Hepatocyte (in vitro differentiated cells): Measurements from ENCODE around the gene VAPB. TPM values are rescaled to one million over a fixed set of nuclear protein-coding genes. Genes with fewer than 3 reads are reported as not detected.

Source experiments
- DNase-seq: peaks from one replicate; pipeline ENCODE4 v3.0.0-alpha.2; 2016; ENCODE audit warnings: low spot score
- H2AFZ ChIP-seq: fragments of 200-600 bp; sonication (generic); 2 replicates; pipeline ENCODE4 v1.6.0; 2016; ENCODE audit warnings: antibody characterized with exemption, mild to moderate bottlenecking
- H3K27ac ChIP-seq: fragments of 200-600 bp; sonication (generic); 2 replicates; pipeline ENCODE4 v1.5.1; 2016; ENCODE audit warnings: mild to moderate bottlenecking
- H3K27me3 ChIP-seq: fragments of 200-600 bp; sonication (generic); 2 replicates; pipeline ENCODE4 v1.6.1; 2016
- H3K36me3 ChIP-seq: fragments of 200-600 bp; sonication (generic); replicated peaks from 2 replicates; pipeline ENCODE4 v1.5.1; 2016; ENCODE audit warnings: low read depth; ENCODE audit not compliant: insufficient read depth
- H3K4me1 ChIP-seq: fragments of 200-600 bp; sonication (generic); 2 replicates; pipeline ENCODE4 v1.5.1; 2016; ENCODE audit warnings: mild to moderate bottlenecking, moderate library complexity; ENCODE audit not compliant: insufficient read depth
- H3K4me2 ChIP-seq: fragments of 200-600 bp; sonication (generic); 2 replicates; pipeline ENCODE4 v1.6.0; 2016
- H3K4me3 ChIP-seq: fragments of 200-600 bp; sonication (generic); 2 replicates; pipeline ENCODE4 v1.5.1; 2016; ENCODE audit warnings: mild to moderate bottlenecking
- H3K79me2 ChIP-seq: fragments of 200-600 bp; sonication (generic); 2 replicates; pipeline ENCODE4 v1.6.0; 2017; ENCODE audit warnings: mild to moderate bottlenecking
- H3K9me2 ChIP-seq: fragments of 200-600 bp; sonication (generic); replicated peaks from 2 replicates; pipeline ENCODE4 v1.6.0; 2017; ENCODE audit warnings: mild to moderate bottlenecking; ENCODE audit not compliant: insufficient read depth
- H3K9me3 ChIP-seq: fragments of 200-600 bp; sonication (generic); 2 replicates; pipeline ENCODE4 v1.5.1; 2016; ENCODE audit warnings: low read depth, mild to moderate bottlenecking
- H4K20me1 ChIP-seq: fragments of 200-600 bp; sonication (generic); 2 replicates; pipeline ENCODE4 v1.6.0; 2016; ENCODE audit warnings: mild to moderate bottlenecking; ENCODE audit not compliant: insufficient read depth, poor library complexity, severe bottlenecking
- EZH2 ChIP-seq: fragments of 200-600 bp; sonication (generic); IDR thresholded peaks from 2 replicates; pipeline ENCODE4 v1.6.1; 2016; ENCODE audit warnings: antibody characterized with exemption, mild to moderate bottlenecking, borderline replicate concordance
- EZH2phosphoT487 ChIP-seq: fragments of 200-600 bp; sonication (generic); IDR thresholded peaks from one replicate; pipeline ENCODE4 v1.6.1; 2018; ENCODE audit warnings: antibody characterized with exemption, mild to moderate bottlenecking, low read depth, moderate library complexity; ENCODE audit not compliant: unreplicated experiment, severe bottlenecking
- WGBS: methylation state at CpG from one replicate; pipeline ENCODE4 v1.1.6; 2016; ENCODE audit warnings: low lambda C conversion rate; ENCODE audit errors: missing lambda C conversion rate; 5-methylcytosine and 5-hydroxymethylcytosine counted together
- polyA plus RNA-seq: library from polyadenylated mRNA; unstranded; fragments of >200 nt; fragmentation: Nextera tagmentation; extraction: Ambion mirVana; gene quantifications from 2 replicates; pipeline ENCODE4 v1.2.1, GENCODE V29; 2016
- total RNA-seq: library from RNA; depleted of rRNA; stranded (reverse); fragments of >200 nt; gene quantifications from 2 replicates; pipeline ENCODE4 v1.2.3, GENCODE V29; 2014
- TF ChIP-seq, protein P1 (sequence below): fragments of 200-600 bp; sonication (generic); IDR thresholded peaks from 2 replicates; pipeline ENCODE4 v1.5.1; 2016; ENCODE audit warnings: antibody characterized with exemption, mild to moderate bottlenecking; ENCODE audit not compliant: poor library complexity

The VAPB gene
- total and polyA plus RNA-seq, 2 experiments from 2014 or later, result 32.1 to 49.6 TPM

- H3K79me2 ChIP-seq, result no peaks in the 10 kb centered on the region
- H3K27ac ChIP-seq, result no peak overlapping the region
- no peaks in the 10 kb centered on the region for H3K27me3 ChIP-seq
- H3K4me3 ChIP-seq, result no peak overlapping the region
- DNase-seq, result no peak
- no peaks in the 10 kb centered on the region for H4K20me1 ChIP-seq
- no peak overlapping the region for H3K4me2 ChIP-seq
- WGBS, result 93% methylated on average over 20 of the region's 20 CpGs
- H2AFZ ChIP-seq, result no peak overlapping the region
- no peaks in the 10 kb centered on the region for H3K9me2 ChIP-seq
- H3K4me1 ChIP-seq, result no peaks in the 10 kb centered on the region
- TF ChIP-seq EZH2phosphoT487 (no peak), EZH2 (no peak)
- TF ChIP-seq, protein P1, sequence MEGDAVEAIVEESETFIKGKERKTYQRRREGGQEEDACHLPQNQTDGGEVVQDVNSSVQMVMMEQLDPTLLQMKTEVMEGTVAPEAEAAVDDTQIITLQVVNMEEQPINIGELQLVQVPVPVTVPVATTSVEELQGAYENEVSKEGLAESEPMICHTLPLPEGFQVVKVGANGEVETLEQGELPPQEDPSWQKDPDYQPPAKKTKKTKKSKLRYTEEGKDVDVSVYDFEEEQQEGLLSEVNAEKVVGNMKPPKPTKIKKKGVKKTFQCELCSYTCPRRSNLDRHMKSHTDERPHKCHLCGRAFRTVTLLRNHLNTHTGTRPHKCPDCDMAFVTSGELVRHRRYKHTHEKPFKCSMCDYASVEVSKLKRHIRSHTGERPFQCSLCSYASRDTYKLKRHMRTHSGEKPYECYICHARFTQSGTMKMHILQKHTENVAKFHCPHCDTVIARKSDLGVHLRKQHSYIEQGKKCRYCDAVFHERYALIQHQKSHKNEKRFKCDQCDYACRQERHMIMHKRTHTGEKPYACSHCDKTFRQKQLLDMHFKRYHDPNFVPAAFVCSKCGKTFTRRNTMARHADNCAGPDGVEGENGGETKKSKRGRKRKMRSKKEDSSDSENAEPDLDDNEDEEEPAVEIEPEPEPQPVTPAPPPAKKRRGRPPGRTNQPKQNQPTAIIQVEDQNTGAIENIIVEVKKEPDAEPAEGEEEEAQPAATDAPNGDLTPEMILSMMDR, result no peak
- H3K9me3 ChIP-seq, result no peaks in the 10 kb centered on the region
- H3K36me3 ChIP-seq, result no peaks in the 10 kb centered on the region
Observed at GRCh38 chr20:58472273-58473018, 83.4 kb downstream of the VAPB start.

DNA sequence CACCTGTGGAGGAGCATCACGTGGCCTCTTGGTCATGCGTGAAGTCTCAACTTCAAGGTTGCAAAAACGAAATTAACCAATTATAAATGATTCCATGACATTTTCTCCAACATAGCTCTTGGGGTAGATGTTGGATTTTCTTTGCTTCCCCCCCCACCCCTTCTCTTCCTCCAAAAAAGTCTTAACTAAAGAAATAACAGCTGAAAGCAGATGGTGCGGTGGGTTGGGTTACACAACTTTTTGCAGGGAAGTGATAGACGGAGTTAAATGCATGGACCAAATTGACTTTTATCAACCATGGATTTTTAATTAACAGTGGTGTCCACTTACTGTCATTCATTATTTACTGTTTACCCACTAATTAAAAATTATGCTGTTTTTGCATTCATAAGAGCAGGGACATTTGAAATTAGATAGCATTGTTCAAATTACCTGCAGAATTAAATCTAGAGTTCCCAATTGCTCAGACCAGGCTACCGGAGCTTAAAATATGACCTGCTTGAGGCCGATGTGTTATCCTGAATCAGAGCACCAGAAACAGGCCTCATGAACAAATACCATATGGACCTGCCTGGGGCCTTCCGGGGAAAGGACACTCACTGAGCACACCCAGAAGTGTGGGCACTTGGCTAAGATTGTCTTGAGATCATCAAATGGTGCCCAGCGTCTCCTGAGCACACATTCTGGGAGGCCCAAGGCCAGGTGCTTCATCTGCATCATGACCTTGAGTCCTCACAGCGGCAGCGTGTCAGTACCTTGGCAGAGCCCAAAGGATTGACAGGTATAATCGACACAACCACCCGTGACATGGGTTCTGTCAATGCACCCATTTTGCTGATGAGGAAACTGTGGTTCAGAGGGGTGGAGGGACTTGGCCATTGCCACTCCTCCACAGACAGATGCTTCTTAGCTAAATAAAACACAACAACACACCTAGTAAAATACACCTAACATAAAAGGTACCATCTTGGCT is 84.7 kb downstream of the VAPB start:
- no peaks in the 10 kb centered on the region for H3K9me2 ChIP-seq
- no peaks in the 10 kb centered on the region for H3K79me2 ChIP-seq
- H3K4me1 ChIP-seq, result no peaks in the 10 kb centered on the region
- no peak overlapping the region for H3K4me2 ChIP-seq
- H3K9me3 ChIP-seq, result no peaks in the 10 kb centered on the region
- H2AFZ ChIP-seq, result no peak overlapping the region
- H4K20me1 ChIP-seq, result no peaks in the 10 kb centered on the region
- WGBS, result 92% methylated on average over 13 of the region's 13 CpGs
- TF ChIP-seq EZH2, result no peak
- TF ChIP-seq, protein P1, result no peak
- no peak for TF ChIP-seq EZH2phosphoT487
- H3K27ac ChIP-seq, result no peak overlapping the region
- H3K4me3 ChIP-seq, result no peak overlapping the region
- no peaks in the 10 kb centered on the region for H3K36me3 ChIP-seq
- no peak for DNase-seq
- H3K27me3 ChIP-seq, result no peaks in the 10 kb centered on the region

DNA sequence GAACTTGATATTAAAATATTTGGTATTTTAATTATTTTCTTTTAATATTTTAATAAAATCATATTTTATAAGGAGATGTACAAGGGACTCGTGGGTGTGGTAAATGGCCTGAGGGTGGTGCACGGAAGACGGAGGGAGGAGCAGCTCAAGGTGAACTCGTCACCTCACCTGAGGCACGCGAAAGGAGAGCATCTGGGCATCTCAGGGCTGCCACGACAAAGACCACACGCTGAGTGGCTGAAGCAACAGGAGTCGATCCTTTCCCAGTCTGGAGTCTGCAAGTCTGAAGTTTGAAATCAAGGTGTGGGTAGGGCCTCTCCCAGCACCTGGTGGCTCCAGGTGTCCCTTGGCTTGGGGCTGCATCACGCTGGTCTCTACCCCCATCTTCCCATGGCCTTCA is 86.4 kb downstream of the VAPB start:
- no peak overlapping the region for H2AFZ ChIP-seq

More for the DNA sequence above, 86.4 kb downstream of the VAPB start:
- Histone ChIP-seq H3K9me3 (no peaks in the 10 kb centered on the region), H3K4me3 (no peak overlapping the region), H3K79me2 (no peaks in the 10 kb centered on the region), H3K27ac (no peak overlapping the region), H3K4me2 (no peak overlapping the region), H3K27me3 (no peaks in the 10 kb centered on the region), H3K4me1 (no peaks in the 10 kb centered on the region), H3K9me2 (no peaks in the 10 kb centered on the region), H4K20me1 (no peaks in the 10 kb centered on the region), H3K36me3 (no peaks in the 10 kb centered on the region)
- WGBS, result 93% methylated on average over 10 of the region's 10 CpGs
- TF ChIP-seq, protein P1, result no peak
- TF ChIP-seq EZH2, result no peak
- no peak for DNase-seq
